Cortex of kidney (tissue), 1 donor: ENCODE data around the gene VCX3B.
"Not testable (repeated sequence)": the region's sequence is repeated elsewhere in the genome, so short reads cannot be mapped to it uniquely, and the experiment has no call there.

ENCODE experiments used
- DNase-seq: peaks from one replicate; lab custom pipeline; 2025; lab: John Stamatoyannopoulos, UW

VCX3B gene

DNA sequence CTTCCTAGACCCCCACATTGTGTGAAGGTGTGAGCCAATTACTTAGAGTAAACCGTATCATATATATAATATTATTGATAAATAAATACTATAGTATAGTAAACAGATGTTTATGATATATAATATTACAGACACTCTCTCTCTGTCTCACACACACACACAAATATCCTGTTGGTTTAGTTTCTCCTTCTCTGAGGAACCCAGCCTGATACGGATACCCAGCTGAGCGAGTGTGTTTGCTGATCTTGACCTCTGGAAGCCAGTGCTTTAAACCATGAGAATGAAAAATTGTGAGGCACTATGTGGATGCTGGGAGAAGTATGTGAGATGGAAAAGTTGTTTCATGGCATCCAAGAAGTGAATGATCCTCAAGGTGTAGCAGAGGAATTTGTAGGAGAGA, at the start of gene VCX3B:
TSS of gene VCX3B (plus strand) at position 301 of the 400 bp plus-strand sequence. CDS start 621 bp downstream, outside the sequence.
- DNase-seq = not testable (repeated sequence)

DNA sequence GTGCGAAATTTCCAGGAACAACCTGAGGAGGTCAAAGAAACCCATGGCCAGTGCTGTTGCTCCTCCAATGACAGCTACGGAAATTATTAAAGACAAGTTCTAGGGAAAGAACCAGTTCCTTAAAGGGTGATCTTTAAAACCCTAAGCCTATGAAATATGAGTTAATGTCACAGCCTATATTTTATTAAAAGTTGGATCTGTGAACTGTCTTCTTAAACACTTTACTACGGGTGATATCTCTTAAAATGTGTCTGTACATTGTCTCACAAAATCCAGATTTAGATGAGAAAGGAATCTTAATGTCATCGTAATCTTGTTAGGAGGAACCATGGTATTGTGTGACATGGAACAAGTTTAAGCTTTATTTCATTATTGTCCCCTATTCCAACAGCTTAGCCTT, 46.3 kb upstream of the VCX3B start:
- no peak for DNase-seq

DNA sequence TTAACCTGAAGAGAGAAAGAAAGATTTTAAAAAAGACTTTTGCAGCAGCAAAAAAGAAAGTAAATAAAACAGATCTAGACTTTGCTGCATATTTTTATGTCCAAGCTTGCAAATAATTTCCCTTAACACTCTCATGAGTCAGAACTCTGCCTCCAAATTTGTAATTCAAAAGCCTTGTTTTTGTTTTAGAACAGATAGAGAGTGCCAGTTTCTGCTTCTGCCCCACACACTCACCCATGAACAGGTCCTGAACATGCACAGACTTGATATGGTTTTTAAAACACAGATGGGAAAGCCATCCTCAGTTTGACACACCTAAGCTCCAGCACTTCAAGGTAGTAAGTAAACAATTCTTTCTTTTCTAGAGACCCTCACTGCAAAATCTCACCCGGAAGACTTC, 39.7 kb upstream of the VCX3B start:
- no peak for DNase-seq

- DNase-seq = no peak
Observed at GRCh38 chrX:8429692-8430249, 34.9 kb upstream of the VCX3B start.

DNA sequence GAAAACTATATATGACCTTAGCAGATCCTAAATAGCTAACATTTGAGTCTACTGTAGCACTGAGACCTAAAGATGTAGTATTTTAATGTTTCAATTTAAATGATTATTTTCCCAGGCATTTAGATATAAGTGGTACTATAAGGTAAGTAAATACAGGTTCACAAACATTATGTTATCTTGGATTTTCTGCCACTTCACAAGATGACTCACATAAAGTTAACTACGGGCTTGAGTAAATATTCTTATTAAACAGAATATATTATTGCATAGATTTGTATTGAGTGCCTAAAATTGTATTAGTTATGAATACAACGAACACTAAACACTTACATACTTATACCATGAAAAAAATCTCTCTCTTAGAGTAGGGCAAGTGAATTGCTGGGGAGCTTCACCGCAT, 34.2 kb upstream of the VCX3B start:
- DNase-seq = no peak

DNA sequence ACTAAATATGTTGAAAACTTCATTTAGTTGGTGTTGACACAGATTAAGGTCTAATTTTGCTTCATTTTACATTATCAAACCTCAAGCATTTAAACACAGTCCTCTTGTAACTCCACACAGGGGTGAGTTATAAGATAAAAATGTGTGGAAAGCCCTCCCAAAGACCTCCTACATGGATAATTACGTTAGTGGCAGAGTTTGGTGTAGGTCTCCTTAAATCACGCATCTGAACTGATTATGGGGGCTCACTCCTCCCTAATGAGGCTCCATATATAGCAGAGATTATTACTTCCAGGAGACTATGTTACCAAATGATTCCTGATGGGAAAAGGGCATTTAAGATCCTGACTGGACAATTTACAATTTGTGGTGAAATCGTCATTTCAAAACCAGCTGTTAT, 32.2 kb upstream of the VCX3B start:
- DNase-seq = no peak

DNA sequence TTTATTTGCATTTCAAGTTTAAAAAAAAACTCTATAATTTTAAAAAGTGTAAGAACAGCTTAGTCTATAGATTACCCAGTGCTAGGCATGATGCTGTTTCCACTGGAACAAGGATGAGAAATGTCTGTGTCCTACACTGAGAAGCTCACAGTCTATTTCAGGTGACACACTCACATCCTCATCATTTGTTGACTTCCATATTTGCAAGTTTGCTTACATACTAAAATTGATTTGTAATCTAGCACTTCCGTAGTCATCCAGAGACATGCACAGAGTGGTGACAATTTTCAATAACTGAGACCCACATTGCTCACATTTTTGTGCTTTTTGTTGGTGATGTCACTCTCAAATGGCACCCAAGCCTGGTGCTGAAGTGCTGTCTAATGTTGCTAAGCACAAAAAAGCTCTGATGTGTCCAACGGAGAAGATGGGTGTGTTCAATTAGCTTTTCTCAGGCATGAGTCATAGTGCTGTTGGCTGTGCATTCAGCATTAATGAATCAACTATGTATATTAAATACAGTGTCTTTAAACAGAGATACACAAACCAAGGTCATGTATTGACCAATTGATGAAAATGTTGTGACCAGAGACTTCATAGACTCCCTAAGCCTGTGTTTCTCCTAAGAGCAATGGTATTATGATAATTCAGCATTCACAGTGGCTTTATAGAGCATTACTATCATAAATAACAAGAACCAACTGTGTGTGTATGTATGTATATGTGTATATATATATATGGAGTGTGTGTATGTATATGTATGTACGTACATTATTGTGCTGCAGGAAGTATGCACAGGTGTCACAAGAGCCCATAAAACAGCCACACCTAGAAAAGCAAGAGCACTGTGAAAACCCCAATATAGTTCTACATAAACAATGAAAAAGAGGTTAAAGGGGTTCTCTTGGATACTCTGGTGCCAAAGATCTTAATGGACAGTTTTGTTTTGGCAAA, 31.2 kb upstream of the VCX3B start:
- DNase-seq = no peak

- no peak for DNase-seq
Observed at GRCh38 chrX:8447368-8447767, 17.3 kb upstream of the VCX3B start.

- not testable (repeated sequence) for DNase-seq
Observed at GRCh38 chrX:8452343-8452742, 12.3 kb upstream of the VCX3B start.

DNA sequence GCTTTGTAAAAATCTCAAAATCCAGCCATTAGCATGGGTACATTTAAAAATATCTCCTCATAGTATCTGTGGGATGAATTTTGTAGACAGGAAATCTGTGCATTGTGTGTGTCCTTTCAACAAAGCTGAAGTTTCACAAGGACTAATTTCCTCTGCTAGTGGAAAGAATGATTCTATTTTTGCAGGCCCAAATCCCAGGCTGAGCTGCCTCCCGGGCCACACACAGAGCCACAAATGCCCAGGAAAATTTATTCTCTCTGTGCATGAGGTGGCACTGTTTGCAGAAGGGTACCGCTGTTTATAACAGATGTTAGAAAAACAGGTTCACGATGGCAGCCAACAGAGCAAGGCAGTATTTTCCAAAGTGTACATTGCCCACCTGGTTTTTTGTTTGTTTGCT, 11.0 kb upstream of the VCX3B start:
- no peak for DNase-seq

GRCh38 chrX:8455557-8455956, 9.1 kb upstream of the VCX3B start:
- DNase-seq = no peak

DNA sequence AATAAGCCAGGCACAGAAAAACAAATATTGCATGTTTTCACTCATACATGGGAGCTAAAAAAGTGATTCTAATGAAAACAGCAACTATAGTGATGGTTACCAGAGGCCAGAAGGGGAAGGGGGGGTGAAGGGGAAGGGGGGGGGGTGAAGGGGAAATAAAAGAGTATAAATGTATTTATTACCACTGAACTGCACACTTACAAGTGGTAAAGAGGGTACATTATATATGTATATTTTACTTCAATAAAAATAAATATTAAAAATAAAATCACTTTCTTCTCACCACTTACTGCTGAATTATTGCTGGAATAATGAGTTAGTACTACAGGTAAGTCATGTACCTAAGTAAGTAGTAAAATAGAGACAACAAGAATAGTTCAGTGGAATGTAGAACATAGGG, 2.1 kb upstream of the VCX3B start:
- DNase-seq = no peak

- DNase-seq = no peak
Observed at GRCh38 chrX:8484360-8484949, 19.8 kb downstream of the VCX3B start.

GRCh38 chrX:8495036-8495435, 30.4 kb downstream of the VCX3B start:
- not testable (repeated sequence) for DNase-seq

DNA sequence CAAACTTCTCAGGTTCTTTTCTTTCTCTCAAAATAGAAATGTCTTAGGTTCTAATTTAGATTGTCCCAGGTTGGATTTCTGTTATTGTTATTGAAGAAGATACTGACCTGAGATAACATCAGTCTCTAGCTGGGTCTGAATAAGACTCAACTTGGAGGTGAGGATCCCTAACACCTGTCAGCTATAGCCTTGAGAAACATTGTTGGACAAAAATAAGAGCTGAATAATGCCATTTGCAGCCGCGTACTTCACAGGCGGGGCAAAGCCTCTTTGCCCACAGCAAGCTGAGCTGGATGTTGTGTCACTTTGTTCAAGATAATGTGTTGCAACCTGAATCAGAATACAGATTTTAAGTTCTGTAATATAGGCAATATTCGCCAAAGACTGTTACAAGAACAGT, 35.6 kb downstream of the VCX3B start:
- DNase-seq = no peak

DNA sequence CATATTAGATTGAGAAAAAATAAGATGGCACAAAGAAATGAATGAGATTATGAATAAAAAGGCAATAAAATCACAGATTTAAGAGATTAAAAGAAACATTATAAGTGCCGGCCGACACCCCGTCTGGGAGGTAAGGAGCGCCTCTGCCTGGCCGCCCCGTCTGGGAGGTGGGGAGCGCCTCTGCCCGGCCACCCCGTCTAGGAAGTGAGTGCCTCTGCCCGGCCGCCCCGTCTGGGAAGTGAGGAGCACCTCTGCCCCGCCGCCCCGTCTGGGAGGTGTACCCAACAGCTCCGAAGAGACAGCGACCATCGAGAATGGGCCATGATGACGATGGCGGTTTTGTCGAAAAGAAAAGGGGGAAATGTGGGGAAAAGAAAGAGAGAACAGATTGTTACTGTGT, 37.5 kb downstream of the VCX3B start:
- not testable (repeated sequence) for DNase-seq

- no peak for DNase-seq
Observed at GRCh38 chrX:8504451-8504850, 39.8 kb downstream of the VCX3B start.
